H1 (cell line): Measurements from ENCODE around the gene FBXO44. TPM values are rescaled to one million over a fixed set of nuclear protein-coding genes. Genes with fewer than 3 reads are reported as not detected.

Experiments
- CTCF ChIA-PET: fragments of 300-600 bp; sonication (Branson Sonifier 250); formaldehyde crosslinking; loops from one replicate; lab custom pipeline; 2021; ENCODE audit not compliant: partially characterized antibody; lab: Charles Lee
- POLR2A ChIA-PET: fragments of 300-600 bp; sonication (Branson Sonifier 250); formaldehyde crosslinking; loops from one replicate; lab custom pipeline; 2021; ENCODE audit warnings: inconsistent platforms; ENCODE audit not compliant: partially characterized antibody; lab: Charles Lee
- DNase-seq, 2 experiments: peaks; one replicate each; pipeline versions ENCODE4 v3.0.0 to v3.0.0-alpha.2; 2010 to 2022; ENCODE audit warnings: low spot score in 2 of 2, low read depth in 1 of 2, mixed read lengths in 1 of 2
- FAIRE-seq: peaks from 2 replicates; lab custom pipeline; 2011; peaks lifted over from hg19 to GRCh38; lab: Jason Lieb, UNC
- H2AFZ ChIP-seq: 2 replicates; pipeline ENCODE4 v1.8.1; 2012; ENCODE audit warnings: low read length, inconsistent platforms
- H2AK5ac ChIP-seq: 2 replicates; pipeline ENCODE4 v1.6.1; 2013; ENCODE audit warnings: low read depth, low read length
- H2BK120ac ChIP-seq: replicated peaks from 2 replicates; pipeline ENCODE3; 2013; ENCODE audit warnings: low read depth, low read length, inconsistent platforms
- H2BK12ac ChIP-seq: 2 replicates; pipeline ENCODE4 v1.6.1; 2013; ENCODE audit warnings: low read depth, low read length
- H2BK15ac ChIP-seq: 2 replicates; pipeline ENCODE4 v1.6.1; 2013; ENCODE audit warnings: low read length
- H2BK20ac ChIP-seq: 2 replicates; pipeline ENCODE4 v1.6.1; 2013; ENCODE audit warnings: low read length
- H2BK5ac ChIP-seq: 2 replicates; pipeline ENCODE4 v1.6.1; 2013; ENCODE audit warnings: low read depth, low read length
- H3K14ac ChIP-seq: 2 replicates; pipeline ENCODE4 v1.6.1; 2013; ENCODE audit warnings: inconsistent platforms; ENCODE audit not compliant: insufficient read length
- H3K18ac ChIP-seq: 2 replicates; pipeline ENCODE4 v1.6.1; 2013; ENCODE audit warnings: low read length; ENCODE audit errors: extremely low read depth
- H3K23ac ChIP-seq: 2 replicates; pipeline ENCODE4 v1.6.1; 2013; ENCODE audit warnings: inconsistent platforms; ENCODE audit not compliant: insufficient read length
- H3K23me2 ChIP-seq: 2 replicates; pipeline ENCODE4 v1.6.1; 2013; ENCODE audit warnings: low read depth, low read length
- H3K27ac ChIP-seq: 2 replicates; pipeline ENCODE4 v1.6.1; 2011; ENCODE audit warnings: low read depth, low read length, inconsistent platforms
- H3K27me3 ChIP-seq, 4 experiments: replicated peaks in 1 of 4; 1 replicate in 1 of 4; 2 replicates in 3 of 4; pipeline versions ENCODE4 v1.6.1 to v1.8.1; 2011 to 2013; ENCODE audit warnings: low read length in 3 of 4, mild to moderate bottlenecking in 3 of 4, inconsistent platforms in 2 of 4, mixed read lengths in 2 of 4, moderate library complexity in 1 of 4; ENCODE audit not compliant: control insufficient read depth in 3 of 4, insufficient read depth in 3 of 4; ENCODE audit errors: extremely low read depth in 1 of 4
- H3K36me3 ChIP-seq, 4 experiments: 2 replicates each; pipeline versions ENCODE4 v1.6.1 to v1.8.1; 2011 to 2013; ENCODE audit warnings: mild to moderate bottlenecking in 4 of 4, low read length in 3 of 4, moderate library complexity in 2 of 4, control low read depth in 1 of 4, inconsistent platforms in 1 of 4; ENCODE audit not compliant: insufficient read depth in 4 of 4, control insufficient read depth in 2 of 4
- H3K4ac ChIP-seq: replicated peaks from 2 replicates; pipeline ENCODE3; 2013; ENCODE audit warnings: low read length, low read depth, mixed read lengths, inconsistent platforms; ENCODE audit not compliant: insufficient read length
- H3K4me1 ChIP-seq, 4 experiments: replicated peaks in 1 of 4; 1 replicate in 1 of 4; 2 replicates in 3 of 4; pipeline versions ENCODE4 v1.6.1 to v1.8.1; 2011 to 2013; ENCODE audit warnings: low read length in 3 of 4, inconsistent platforms in 2 of 4, mixed read lengths in 1 of 4; ENCODE audit not compliant: insufficient read depth in 4 of 4, control insufficient read depth in 3 of 4
- H3K4me2 ChIP-seq, 2 experiments: 2 replicates each; pipeline versions ENCODE4 v1.6.1 to v1.8.1; 2011 to 2013; ENCODE audit warnings: low read depth in 2 of 2, low read length in 2 of 2, control low read depth in 1 of 2, inconsistent platforms in 1 of 2, mild to moderate bottlenecking in 1 of 2; ENCODE audit not compliant: insufficient read depth in 1 of 2
- H3K4me3 ChIP-seq, 4 experiments: fragments of 200-600, 300-600 bp in 1 of 4; sonication (generic), shearing (Covaris generic), sonication (Bioruptor Twin) in 1 of 4; 2 replicates each; pipeline versions ENCODE4 v1.5.1 to v1.8.1; 2011 to 2016; ENCODE audit warnings: low read length in 4 of 4, low read depth in 3 of 4, control low read depth in 2 of 4, inconsistent platforms in 2 of 4, mild to moderate bottlenecking in 2 of 4, mixed read lengths in 1 of 4, moderate library complexity in 1 of 4; ENCODE audit not compliant: insufficient read depth in 2 of 4; ENCODE audit errors: extremely low read depth in 1 of 4
- H3K56ac ChIP-seq: replicated peaks from 2 replicates; pipeline ENCODE3; 2013; ENCODE audit warnings: low read depth, mild to moderate bottlenecking, mixed read lengths, low read length, inconsistent platforms; ENCODE audit not compliant: insufficient read length
- H3K79me1 ChIP-seq: 2 replicates; pipeline ENCODE4 v1.6.1; 2013; ENCODE audit warnings: low read depth, low read length, control low read depth
- H3K79me2 ChIP-seq, 2 experiments: 2 replicates each; pipeline versions ENCODE4 v1.6.1 to v1.8.1; 2012 to 2013; ENCODE audit warnings: low read length in 2 of 2, mild to moderate bottlenecking in 2 of 2, inconsistent platforms in 1 of 2; ENCODE audit not compliant: insufficient read depth in 2 of 2, control insufficient read depth in 1 of 2
- H3K9ac ChIP-seq, 4 experiments: replicated peaks in 1 of 4; 1 replicate in 1 of 4; 2 replicates in 3 of 4; pipeline versions ENCODE4 v1.6.1 to v1.8.1; 2011 to 2013; ENCODE audit warnings: low read depth in 3 of 4, low read length in 3 of 4, control low read depth in 2 of 4, mild to moderate bottlenecking in 2 of 4, moderate library complexity in 2 of 4, inconsistent platforms in 1 of 4; ENCODE audit errors: extremely low read depth in 1 of 4
- H3K9me3 ChIP-seq, 2 experiments: 2 replicates each; pipeline versions ENCODE4 v1.6.1 to v1.8.1; 2012 to 2013; ENCODE audit warnings: mild to moderate bottlenecking in 2 of 2, moderate library complexity in 2 of 2, control low read depth in 1 of 2, inconsistent platforms in 1 of 2, low read depth in 1 of 2, low read length in 1 of 2, mixed read lengths in 1 of 2; ENCODE audit not compliant: insufficient read depth in 2 of 2
- H4K20me1 ChIP-seq, 2 experiments: replicated peaks in 1 of 2; 2 replicates each; pipeline versions ENCODE3 to v1.8.1; 2011 to 2013; ENCODE audit warnings: inconsistent platforms in 2 of 2, low read length in 2 of 2, mild to moderate bottlenecking in 1 of 2; ENCODE audit not compliant: insufficient read depth in 2 of 2, control insufficient read depth in 1 of 2
- H4K5ac ChIP-seq: 2 replicates; pipeline ENCODE4 v1.6.1; 2013; ENCODE audit warnings: low read length, low read depth, mixed read lengths, inconsistent platforms; ENCODE audit not compliant: insufficient read length
- H4K8ac ChIP-seq: 2 replicates; pipeline ENCODE4 v1.8.0; 2013; ENCODE audit warnings: mild to moderate bottlenecking, moderate library complexity, low read length, inconsistent platforms; ENCODE audit not compliant: insufficient read depth; ENCODE audit errors: extremely low read depth
- H4K91ac ChIP-seq: replicated peaks from 2 replicates; pipeline ENCODE3; 2013; ENCODE audit warnings: low read length, mixed read lengths, inconsistent platforms; ENCODE audit not compliant: insufficient read length
- ASH2L ChIP-seq: fragments of 200-600, 300-600 bp; sonication (generic); IDR thresholded peaks from one replicate; pipeline ENCODE4 v1.7.1; 2017; ENCODE audit warnings: low read length
- CHD1 ChIP-seq: IDR thresholded peaks from 2 replicates; pipeline ENCODE4 v1.6.1; 2012; ENCODE audit warnings: low read depth, low read length, improper control_type of control experiment
- EZH2 ChIP-seq: fragments of 200-600 bp; sonication (generic); IDR thresholded peaks from 2 replicates; pipeline ENCODE4 v1.7.1; 2012; ENCODE audit warnings: low read depth, mild to moderate bottlenecking, moderate library complexity, low read length, inconsistent platforms; ENCODE audit not compliant: severe bottlenecking
- HDAC6 ChIP-seq: IDR thresholded peaks from one replicate; pipeline ENCODE4 v1.7.1; 2012; ENCODE audit warnings: low read depth, mild to moderate bottlenecking, inconsistent platforms, low read length, moderate library complexity
- KDM5A ChIP-seq: fragments of 200-600 bp; IDR thresholded peaks from 2 replicates; pipeline ENCODE4 v1.7.1; 2012; ENCODE audit warnings: mild to moderate bottlenecking, low read length, inconsistent platforms, mixed read lengths
- PHF8 ChIP-seq: fragments of 200-600 bp; sonication (generic); conservative IDR thresholded peaks from 2 replicates; pipeline ENCODE4 v1.7.1; 2012; ENCODE audit warnings: low read depth, mild to moderate bottlenecking, inconsistent platforms, low read length, moderate library complexity
- POLR2A ChIP-seq, 2 experiments: IDR thresholded peaks; 1 replicate in 1 of 2; 2 replicates in 1 of 2; pipeline ENCODE4 v1.6.1; 2011; ENCODE audit warnings: low read depth in 2 of 2, low read length in 2 of 2, mild to moderate bottlenecking in 2 of 2; ENCODE audit errors: control extremely low read depth in 1 of 2
- SUZ12 ChIP-seq: fragments of 200-600 bp; sonication (generic); IDR thresholded peaks from 2 replicates; pipeline ENCODE4 v1.6.1; 2012; ENCODE audit warnings: mild to moderate bottlenecking, inconsistent platforms, low read length, moderate library complexity, mixed read lengths
- TAF1 ChIP-seq: IDR thresholded peaks from 2 replicates; pipeline ENCODE4 v1.6.1; 2011; ENCODE audit warnings: mild to moderate bottlenecking, low read depth, low read length
- TAF7 ChIP-seq: optimal IDR thresholded peaks from 2 replicates; pipeline ENCODE3; 2011; ENCODE audit warnings: low read depth, mild to moderate bottlenecking, inconsistent platforms, low read length, moderate library complexity, borderline replicate concordance
- YY1 ChIP-seq: IDR thresholded peaks from 2 replicates; pipeline ENCODE4 v1.6.1; 2011; ENCODE audit warnings: low read depth, mild to moderate bottlenecking, low read length
- WGBS, 2 experiments: shearing (Covaris generic) in 1 of 2; methylation state at CpG; one replicate each; pipeline versions ENCODE4 v1.1.6 to v1.1.7; 2013 to 2015; ENCODE audit warnings: low lambda C conversion rate in 2 of 2, mixed read lengths in 2 of 2, inconsistent platforms in 1 of 2, low coverage in 1 of 2, missing lambda C conversion rate in 1 of 2; ENCODE audit not compliant: insufficient replicate concordance in 2 of 2, insufficient coverage in 1 of 2, insufficient read length in 1 of 2; ENCODE audit errors: extremely low coverage in 1 of 2, missing lambda C conversion rate in 1 of 2; 5-methylcytosine and 5-hydroxymethylcytosine counted together
- polyA plus RNA-seq, 7 experiments: library from polyadenylated mRNA; depleted of rRNA in 3 of 7; stranded (reverse) in 5 of 7; unstranded in 2 of 7; fragments of >200 nt in 5 of 7; fragments of 200-250 nt in 2 of 7; gene quantifications; 1 replicate in 5 of 7; 2 replicates in 1 of 7; 4 replicates in 1 of 7; pipeline versions ENCODE4 v1.2.1 to v1.2.3, GENCODE V29; 2011 to 2013; ENCODE audit warnings: missing spikeins in 2 of 7, mixed read lengths in 2 of 7
- total RNA-seq: library from RNA; stranded (reverse); fragmentation: NEBNext Ultra II Directional; extraction: Animal tissue kit (Norgen Biotek cat#: 25700); gene quantifications from 2 replicates; pipeline ENCODE4 v1.2.1, GENCODE V29; 2021
- TF ChIP-seq, protein P1 (sequence below): IDR thresholded peaks from 2 replicates; pipeline ENCODE4 v1.6.1; 2012; ENCODE audit warnings: inconsistent platforms

Gene FBXO44
- total and polyA plus RNA-seq, 2 of the 8 experiments (the other 6 are each of a cell fraction or from before 2014, with no cell fraction given) = 27.0 to 27.2 TPM

GRCh38 chr1:11691302-11691914 lies 36.7 kb downstream of the FBXO44 start, which contains the start of gene DRAXIN:
TSS of gene DRAXIN (plus strand) at chr1:11691710. CDS start at chr1:11706259, 14,549 bp downstream.
- peak within 1 kb of the TSS; percentile 99; the same call in 1 of the 2 replicates for H2BK15ac ChIP-seq
- peak within 1 kb of the TSS; percentile 97 for H3K27ac ChIP-seq
- peak within 1 kb of the TSS; percentile 90 for H3K56ac ChIP-seq
- peaks cover 11 to 37% (median 27%) of the 10 kb centered on the region in 4 experiments for H3K4me1 ChIP-seq
- no peak within 1 kb of the TSS for H2AFZ ChIP-seq
- FAIRE-seq (no peak), DNase-seq (peak in 1 of 2 experiments; percentile 84)
- peak within 1 kb of the TSS; percentile 98 for H4K5ac ChIP-seq
- peak within 1 kb of the TSS; percentile 98 for H3K4ac ChIP-seq
- peak within 1 kb of the TSS; percentile 70 for H3K14ac ChIP-seq
- H4K91ac ChIP-seq = peak within 1 kb of the TSS; percentile 96
- peak within 1 kb of the TSS; percentile 75 to 99 (median 82) for H3K4me3 ChIP-seq
- WGBS, 2 experiments = 1% methylated on average over 25 of the region's 78 CpGs; no CpG with 5 or more reads in 1 of the 2 experiments
- H3K79me2 ChIP-seq = peaks cover 15 to 72% of the 10 kb centered on the region in 2 experiments
- POLR2A ChIA-PET = interaction anchor here (0.8 to 32.0 kb wide), 15 partner anchors 8 to 219 kb away, joined by 3 to 1025 read pairs (median 7); partner anchors contain the start of genes AGTRAP, FBXO44, FBXO6 and MAD2L2
- peaks cover 25% of the 10 kb centered on the region for H3K79me1 ChIP-seq
- H2BK12ac ChIP-seq = peak within 1 kb of the TSS; percentile 100
- H3K9ac ChIP-seq = peak within 1 kb of the TSS; percentile 89 to 99 (median 96)
- peak within 1 kb of the TSS; percentile 99 for H3K18ac ChIP-seq
- H3K4me2 ChIP-seq = peak within 1 kb of the TSS; percentile 96 to 99
- H3K36me3 ChIP-seq = peaks cover 0 to 9% (median 0%) of the 10 kb centered on the region in 4 experiments; a peak in 1 of 8 replicates
- CTCF ChIA-PET = interaction anchor here (1.1 to 21.6 kb wide), 8 partner anchors 9 to 39 kb away, joined by 3 to 266 read pairs (median 6); partner anchors contain the start of gene MAD2L2
- H3K9me3 ChIP-seq = no peaks in the 10 kb centered on the region
- H4K20me1 ChIP-seq = peaks cover 0 to 7% of the 10 kb centered on the region in 2 experiments
- peak within 1 kb of the TSS; percentile 99 for H4K8ac ChIP-seq
- H2AK5ac ChIP-seq = peak within 1 kb of the TSS; percentile 99
- H3K23ac ChIP-seq = no peak within 1 kb of the TSS
- peak within 1 kb of the TSS; percentile 94 for H2BK120ac ChIP-seq
- peak within 1 kb of the TSS; percentile 80; the same call in 1 of the 2 replicates for H2BK20ac ChIP-seq
- H2BK5ac ChIP-seq = peak within 1 kb of the TSS; percentile 100
- peaks cover 23% of the 10 kb centered on the region for H3K23me2 ChIP-seq
- H3K27me3 ChIP-seq = peaks cover 0 to 2% (median 0%) of the 10 kb centered on the region in 4 experiments; a peak in 2 of 7 replicates
- TF ChIP-seq TAF7 (peak; percentile 61), KDM5A (no peak), CHD1 (no peak; the same call in 1 of the 2 replicates), EZH2 (no peak), YY1 (no peak), SUZ12 (no peak), PHF8 (peak; percentile 78), ASH2L (no peak), TAF1 (peak; percentile 85), POLR2A (IDR thresholded peaks at IDR 0.05; ENCODE audit: control extremely low read depth in 1 of 2, low read depth in 2 of 2, low read length in 2 of 2) (peak; percentile 72 to 87; a peak in 2 of 3 replicates), HDAC6 (peak; percentile 11)
- TF ChIP-seq, protein P1, sequence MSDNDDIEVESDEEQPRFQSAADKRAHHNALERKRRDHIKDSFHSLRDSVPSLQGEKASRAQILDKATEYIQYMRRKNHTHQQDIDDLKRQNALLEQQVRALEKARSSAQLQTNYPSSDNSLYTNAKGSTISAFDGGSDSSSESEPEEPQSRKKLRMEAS = peak; percentile 31; the same call in 1 of the 2 replicates
